PC-3 (cell line): Measurements from ENCODE around the gene DPM2. TPM values are rescaled to one million over a fixed set of nuclear protein-coding genes. Genes with fewer than 3 reads are reported as not detected.

Source experiments
- ATAC-seq: fragments of 200-7000 bp; cut with Tn5 transposase; 2 replicates; pipeline ENCODE4 v1.9.1; 2020; ENCODE audit warnings: mild to moderate bottlenecking, moderate library complexity
- BruUV-seq: library from RNA; stranded (reverse); fragments of 400-500 nt; replicated peaks from 2 replicates; lab custom pipeline; 2021; lab: Mats Ljungman, UMichigan
- CTCF ChIA-PET: fragments of 300-600 bp; sonication (Branson Sonifier 250); formaldehyde crosslinking; loops from one replicate; lab custom pipeline; 2022; ENCODE audit warnings: antibody characterized with exemption; lab: Charles Lee
- POLR2A ChIA-PET: fragments of 300-600 bp; sonication (Branson Sonifier 250); formaldehyde crosslinking; loops from one replicate; lab custom pipeline; 2022; ENCODE audit warnings: antibody characterized with exemption; ENCODE audit not compliant: unreplicated experiment; lab: Charles Lee
- DNase-seq: peaks from one replicate; pipeline ENCODE4 v3.0.0-alpha.2; 2015
- H2AFZ ChIP-seq: fragments of 300-600 bp; sonication (generic); 2 replicates; pipeline ENCODE4 v1.6.0; 2016; ENCODE audit warnings: antibody characterized with exemption, low read length
- H3F3A ChIP-seq: fragments of 300-600 bp; sonication (generic); one replicate; pipeline ENCODE4 v1.6.0; 2017; ENCODE audit warnings: antibody characterized with exemption, low read length, control low read depth, mild to moderate bottlenecking; ENCODE audit not compliant: unreplicated experiment
- H3K27ac ChIP-seq: fragments of 300-600 bp; sonication (generic); 2 replicates; pipeline ENCODE4 v1.5.1; 2016; ENCODE audit warnings: mild to moderate bottlenecking, low read length
- H3K27me3 ChIP-seq: fragments of 300-600 bp; sonication (generic); 2 replicates; pipeline ENCODE4 v1.6.1; 2016; ENCODE audit warnings: low read length, mixed read lengths
- H3K36me3 ChIP-seq: fragments of 300-600 bp; sonication (generic); 2 replicates; pipeline ENCODE4 v1.6.1; 2016; ENCODE audit warnings: low read depth, mixed run types, low read length, mixed read lengths
- H3K4me1 ChIP-seq: fragments of 300-600 bp; sonication (generic); 2 replicates; pipeline ENCODE4 v1.5.1; 2016; ENCODE audit warnings: low read length; ENCODE audit not compliant: insufficient read depth
- H3K4me2 ChIP-seq: fragments of 300-600 bp; sonication (generic); 2 replicates; pipeline ENCODE4 v1.6.0; 2016; ENCODE audit warnings: low read length
- H3K4me3 ChIP-seq: fragments of 300-600 bp; sonication (generic); 2 replicates; pipeline ENCODE4 v1.5.1; 2016; ENCODE audit warnings: mild to moderate bottlenecking, low read length, mixed read lengths
- H3K79me2 ChIP-seq: fragments of 300-600 bp; sonication (generic); 2 replicates; pipeline ENCODE4 v1.6.1; 2017; ENCODE audit warnings: low read length, mixed read lengths
- H3K9ac ChIP-seq: fragments of 300-600 bp; sonication (generic); 2 replicates; pipeline ENCODE4 v1.6.0; 2016; ENCODE audit warnings: mild to moderate bottlenecking, low read length
- H3K9me2 ChIP-seq: fragments of 300-600 bp; sonication (generic); replicated peaks from 2 replicates; pipeline ENCODE4 v1.6.1; 2016; ENCODE audit warnings: mixed run types, low read length, mixed read lengths
- H3K9me3 ChIP-seq: fragments of 300-600 bp; sonication (generic); 2 replicates; pipeline ENCODE4 v1.6.1; 2016; ENCODE audit warnings: low read length, mixed read lengths
- H4K20me1 ChIP-seq: fragments of 300-600 bp; sonication (generic); 2 replicates; pipeline ENCODE4 v1.6.1; 2016; ENCODE audit warnings: low read length, mixed read lengths
- CTCF ChIP-seq: fragments of 300-600 bp; sonication (generic); conservative IDR thresholded peaks from 2 replicates; pipeline ENCODE4 v1.5.1; 2017; ENCODE audit warnings: antibody characterized with exemption, low read depth, mild to moderate bottlenecking, low read length
- EZH2 ChIP-seq: fragments of 300-600 bp; sonication (generic); IDR thresholded peaks from one replicate; pipeline ENCODE4 v1.6.1; 2017; ENCODE audit warnings: antibody characterized with exemption, mild to moderate bottlenecking, low read length; ENCODE audit not compliant: unreplicated experiment
- EZH2phosphoT487 ChIP-seq: fragments of 300-600 bp; sonication (generic); IDR thresholded peaks from 2 replicates; pipeline ENCODE4 v1.6.1; 2018; ENCODE audit warnings: mild to moderate bottlenecking, antibody characterized with exemption, low read length, borderline replicate concordance
- intact Hi-C: fragments of 100-400 bp; cut with micrococcal nuclease; formaldehyde crosslinking; loops from 2 replicates; pipeline ENCODE4 v1.9.0; 2023
- total RNA-seq: library from RNA; depleted of rRNA; stranded (reverse); fragments of >200 nt; gene quantifications from 2 replicates; pipeline ENCODE4 v1.2.3, GENCODE V29; 2014; rRNA removed

Gene DPM2
- total RNA-seq, 1 experiment from 2014 or later: 33.0 TPM

- Histone ChIP-seq H3K4me1 (no peaks in the 10 kb centered on the region), H3K27ac (no peak overlapping the region), H3K9me3 (no peaks in the 10 kb centered on the region), H3F3A (no peaks in the 10 kb centered on the region), H3K27me3 (no peaks in the 10 kb centered on the region), H4K20me1 (no peaks in the 10 kb centered on the region), H3K4me3 (no peak overlapping the region), H3K9me2 (no peaks in the 10 kb centered on the region), H3K36me3 (no peaks in the 10 kb centered on the region), H3K4me2 (no peak overlapping the region), H2AFZ (no peak overlapping the region), H3K9ac (no peak overlapping the region), H3K79me2 (no peaks in the 10 kb centered on the region)
- ATAC-seq (no peak), DNase-seq (no peak)
- TF ChIP-seq EZH2phosphoT487 (no peak), EZH2 (no peak), CTCF (no peak)
- intact Hi-C loops: no loop called here
- CTCF ChIA-PET: no interaction called here
- no TSS peak for BruUV-seq
- POLR2A ChIA-PET: no interaction called here
Measured at GRCh38 chr9:127886401-127886972, 51.2 kb downstream of the DPM2 start.

- POLR2A ChIA-PET: no interaction called here
- BruUV-seq: no TSS peak
- TF ChIP-seq EZH2 (no peak), CTCF (no peak), EZH2phosphoT487 (no peak)
Measured at GRCh38 chr9:127885508-127886281, 52.0 kb downstream of the DPM2 start.

More at GRCh38 chr9:127885508-127886281, 52.0 kb downstream of the DPM2 start:
- Histone ChIP-seq H4K20me1 (no peaks in the 10 kb centered on the region), H3K4me3 (no peak overlapping the region), H3K4me2 (no peak overlapping the region), H3K4me1 (no peaks in the 10 kb centered on the region), H3K9ac (no peak overlapping the region), H3K79me2 (no peaks in the 10 kb centered on the region), H3K27ac (no peak overlapping the region), H3F3A (no peaks in the 10 kb centered on the region), H3K9me3 (no peaks in the 10 kb centered on the region), H3K27me3 (no peaks in the 10 kb centered on the region), H3K36me3 (no peaks in the 10 kb centered on the region), H3K9me2 (no peaks in the 10 kb centered on the region), H2AFZ (no peak overlapping the region)
- intact Hi-C loops: no loop called here
- DNase-seq (no peak), ATAC-seq (no peak)
- CTCF ChIA-PET: no interaction called here

Other genes starting within 250 kb of the DPM2 start
- not detected in 2 replicates for gene CFAP157, start 230.9 kb downstream of the DPM2 start, total RNA-seq
- gene PTRH1, start 222.2 kb downstream of the DPM2 start, total RNA-seq: 38.1 and 45.3 TPM in 2 replicates
- 0.04 TPM in 1 of 2 replicates, not detected in the other for gene TTC16, start 221.8 kb downstream of the DPM2 start, total RNA-seq
- gene TOR2A, start 202.6 kb downstream of the DPM2 start, total RNA-seq: 12.2 and 14.1 TPM in 2 replicates
- 0.26 and 1.0 TPM in 2 replicates for gene SH2D3C, start 159.2 kb downstream of the DPM2 start, total RNA-seq
- gene CDK9, start 151.8 kb downstream of the DPM2 start, total RNA-seq: 37.3 and 39.2 TPM in 2 replicates
- gene FPGS, start 135.0 kb downstream of the DPM2 start, total RNA-seq: 78.5 and 133 TPM in 2 replicates
- gene ENG, start 83.2 kb downstream of the DPM2 start, total RNA-seq: 1.1 and 1.2 TPM in 2 replicates
- 79.1 and 105 TPM in 2 replicates for gene AK1, start 60.2 kb downstream of the DPM2 start, total RNA-seq
- gene ST6GALNAC6, start 38.3 kb downstream of the DPM2 start, total RNA-seq: 8.5 and 14.5 TPM in 2 replicates
- 26.9 and 27.8 TPM in 2 replicates for gene ST6GALNAC4, start 20.8 kb downstream of the DPM2 start, total RNA-seq
- gene PIP5KL1, start 7.1 kb downstream of the DPM2 start, total RNA-seq: 5.1 and 5.4 TPM in 2 replicates
- gene EEIG1, start 43.1 kb upstream of the DPM2 start, total RNA-seq: 10.8 and 26.1 TPM in 2 replicates
- 8.4 and 11.1 TPM in 2 replicates for gene NAIF1, start 129.5 kb upstream of the DPM2 start, total RNA-seq
- gene SLC25A25, start 130.4 kb upstream of the DPM2 start, total RNA-seq: 25.2 and 37.0 TPM in 2 replicates
- 250 and 258 TPM in 2 replicates for gene PTGES2, start 189.9 kb upstream of the DPM2 start, total RNA-seq
- gene LCN2, start 211.6 kb upstream of the DPM2 start, total RNA-seq: 153 and 154 TPM in 2 replicates
- 158 and 171 TPM in 2 replicates for gene BBLN, start 222.4 kb upstream of the DPM2 start, total RNA-seq